ENCODE measurements around the gene DAZAP1.

Gene DAZAP1

DNA sequence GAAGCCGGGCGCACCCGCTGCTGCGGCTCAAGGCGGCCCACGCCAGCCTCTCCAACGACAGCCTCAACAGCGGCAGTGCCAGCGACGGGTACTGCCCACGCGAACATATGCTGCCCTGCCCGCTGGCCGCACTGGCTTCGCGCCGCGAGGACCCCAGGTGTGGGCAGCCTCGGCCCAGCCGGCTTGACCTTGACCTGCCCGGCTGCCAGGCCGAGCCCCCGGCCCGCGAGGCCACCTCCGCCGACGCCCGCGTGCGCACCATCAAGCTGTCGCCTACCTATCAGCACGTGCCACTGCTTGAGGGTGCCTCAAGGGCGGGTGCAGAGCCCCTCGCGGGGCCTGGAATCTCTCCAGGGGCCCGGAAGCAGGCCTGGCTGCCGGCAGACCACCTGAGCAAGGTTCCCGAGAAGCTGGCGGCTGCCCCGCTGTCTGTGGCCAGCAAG is 58.7 kb downstream of the DAZAP1 start:
- TF ChIP-seq POLR2AphosphoS5 (IDR thresholded peaks at IDR 0.05; ENCODE audit: low read depth, low read length) (no peak), TAF1 (IDR thresholded peaks at IDR 0.05; ENCODE audit: borderline replicate concordance, insufficient read depth, low read length) (no peak)
- TF ChIP-seq, protein P1, sequence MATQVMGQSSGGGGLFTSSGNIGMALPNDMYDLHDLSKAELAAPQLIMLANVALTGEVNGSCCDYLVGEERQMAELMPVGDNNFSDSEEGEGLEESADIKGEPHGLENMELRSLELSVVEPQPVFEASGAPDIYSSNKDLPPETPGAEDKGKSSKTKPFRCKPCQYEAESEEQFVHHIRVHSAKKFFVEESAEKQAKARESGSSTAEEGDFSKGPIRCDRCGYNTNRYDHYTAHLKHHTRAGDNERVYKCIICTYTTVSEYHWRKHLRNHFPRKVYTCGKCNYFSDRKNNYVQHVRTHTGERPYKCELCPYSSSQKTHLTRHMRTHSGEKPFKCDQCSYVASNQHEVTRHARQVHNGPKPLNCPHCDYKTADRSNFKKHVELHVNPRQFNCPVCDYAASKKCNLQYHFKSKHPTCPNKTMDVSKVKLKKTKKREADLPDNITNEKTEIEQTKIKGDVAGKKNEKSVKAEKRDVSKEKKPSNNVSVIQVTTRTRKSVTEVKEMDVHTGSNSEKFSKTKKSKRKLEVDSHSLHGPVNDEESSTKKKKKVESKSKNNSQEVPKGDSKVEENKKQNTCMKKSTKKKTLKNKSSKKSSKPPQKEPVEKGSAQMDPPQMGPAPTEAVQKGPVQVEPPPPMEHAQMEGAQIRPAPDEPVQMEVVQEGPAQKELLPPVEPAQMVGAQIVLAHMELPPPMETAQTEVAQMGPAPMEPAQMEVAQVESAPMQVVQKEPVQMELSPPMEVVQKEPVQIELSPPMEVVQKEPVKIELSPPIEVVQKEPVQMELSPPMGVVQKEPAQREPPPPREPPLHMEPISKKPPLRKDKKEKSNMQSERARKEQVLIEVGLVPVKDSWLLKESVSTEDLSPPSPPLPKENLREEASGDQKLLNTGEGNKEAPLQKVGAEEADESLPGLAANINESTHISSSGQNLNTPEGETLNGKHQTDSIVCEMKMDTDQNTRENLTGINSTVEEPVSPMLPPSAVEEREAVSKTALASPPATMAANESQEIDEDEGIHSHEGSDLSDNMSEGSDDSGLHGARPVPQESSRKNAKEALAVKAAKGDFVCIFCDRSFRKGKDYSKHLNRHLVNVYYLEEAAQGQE (IDR thresholded peaks at IDR 0.05; ENCODE audit: insufficient read depth in 1 of 2, low read depth in 2 of 2, low read length in 2 of 2), result no peak

DNA sequence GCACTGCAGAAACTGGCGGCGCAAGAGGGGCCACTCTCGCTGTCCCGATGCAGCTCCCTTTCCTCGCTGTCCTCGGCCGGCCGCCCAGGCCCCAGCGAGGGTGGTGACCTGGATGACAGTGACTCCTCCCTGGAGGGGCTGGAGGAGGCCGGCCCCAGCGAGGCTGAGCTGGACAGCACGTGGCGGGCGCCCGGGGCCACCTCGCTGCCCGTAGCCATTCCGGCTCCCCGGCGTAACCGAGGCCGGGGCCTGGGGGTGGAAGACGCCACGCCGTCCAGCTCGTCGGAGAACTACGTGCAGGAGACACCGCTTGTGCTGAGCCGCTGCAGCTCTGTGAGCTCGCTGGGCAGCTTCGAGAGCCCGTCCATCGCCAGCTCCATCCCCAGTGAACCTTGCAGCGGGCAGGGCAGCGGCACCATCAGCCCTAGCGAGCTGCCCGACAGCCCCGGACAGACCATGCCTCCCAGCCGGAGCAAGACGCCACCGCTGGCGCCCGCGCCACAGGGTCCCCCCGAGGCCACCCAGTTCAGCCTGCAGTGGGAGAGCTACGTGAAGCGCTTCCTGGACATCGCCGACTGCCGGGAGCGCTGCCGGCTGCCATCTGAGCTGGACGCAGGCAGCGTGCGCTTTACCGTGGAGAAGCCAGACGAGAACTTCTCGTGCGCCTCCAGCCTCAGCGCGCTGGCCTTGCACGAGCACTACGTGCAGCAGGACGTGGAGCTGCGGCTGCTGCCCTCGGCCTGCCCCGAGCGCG is 59.3 kb downstream of the DAZAP1 start:
- TF ChIP-seq POLR2AphosphoS5 (IDR thresholded peaks at IDR 0.05; ENCODE audit: low read depth, low read length), result no peak
- no peak for TF ChIP-seq SIN3A (IDR thresholded peaks at IDR 0.05; ENCODE audit: borderline replicate concordance, insufficient read depth, low read length)
- TF ChIP-seq TAF1 (IDR thresholded peaks at IDR 0.05; ENCODE audit: borderline replicate concordance, insufficient read depth, low read length), result no peak
- TF ChIP-seq, protein P1 (IDR thresholded peaks at IDR 0.05; ENCODE audit: insufficient read depth in 1 of 2, low read depth in 2 of 2, low read length in 2 of 2), result no peak
- no peak for TF ChIP-seq FOXP2 (optimal IDR thresholded peaks at IDR 0.05; ENCODE audit: borderline replicate concordance, extremely low read depth, extremely low read length, insufficient read depth)

DNA sequence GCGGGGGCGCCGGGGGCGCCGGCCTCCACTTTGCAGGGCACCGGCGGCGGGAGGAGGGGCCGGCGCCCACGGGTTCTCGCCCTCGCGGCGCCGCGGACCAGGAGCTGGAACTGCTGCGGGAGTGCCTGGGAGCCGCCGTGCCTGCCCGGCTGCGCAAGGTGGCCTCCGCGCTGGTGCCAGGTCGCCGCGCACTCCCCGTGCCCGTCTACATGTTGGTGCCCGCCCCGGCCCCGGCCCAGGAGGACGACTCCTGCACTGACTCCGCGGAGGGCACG is 59.8 kb downstream of the DAZAP1 start:
- TF ChIP-seq, protein P1 (IDR thresholded peaks at IDR 0.05; ENCODE audit: insufficient read depth in 1 of 2, low read depth in 2 of 2, low read length in 2 of 2), result no peak
- TF ChIP-seq SIN3A (IDR thresholded peaks at IDR 0.05; ENCODE audit: borderline replicate concordance, insufficient read depth, low read length), result no peak
- TF ChIP-seq POLR2AphosphoS5 (IDR thresholded peaks at IDR 0.05; ENCODE audit: low read depth, low read length), result no peak
- TF ChIP-seq FOXP2 (optimal IDR thresholded peaks at IDR 0.05; ENCODE audit: borderline replicate concordance, extremely low read depth, extremely low read length, insufficient read depth), result no peak
- TF ChIP-seq TAF1 (IDR thresholded peaks at IDR 0.05; ENCODE audit: borderline replicate concordance, insufficient read depth, low read length), result no peak

DNA sequence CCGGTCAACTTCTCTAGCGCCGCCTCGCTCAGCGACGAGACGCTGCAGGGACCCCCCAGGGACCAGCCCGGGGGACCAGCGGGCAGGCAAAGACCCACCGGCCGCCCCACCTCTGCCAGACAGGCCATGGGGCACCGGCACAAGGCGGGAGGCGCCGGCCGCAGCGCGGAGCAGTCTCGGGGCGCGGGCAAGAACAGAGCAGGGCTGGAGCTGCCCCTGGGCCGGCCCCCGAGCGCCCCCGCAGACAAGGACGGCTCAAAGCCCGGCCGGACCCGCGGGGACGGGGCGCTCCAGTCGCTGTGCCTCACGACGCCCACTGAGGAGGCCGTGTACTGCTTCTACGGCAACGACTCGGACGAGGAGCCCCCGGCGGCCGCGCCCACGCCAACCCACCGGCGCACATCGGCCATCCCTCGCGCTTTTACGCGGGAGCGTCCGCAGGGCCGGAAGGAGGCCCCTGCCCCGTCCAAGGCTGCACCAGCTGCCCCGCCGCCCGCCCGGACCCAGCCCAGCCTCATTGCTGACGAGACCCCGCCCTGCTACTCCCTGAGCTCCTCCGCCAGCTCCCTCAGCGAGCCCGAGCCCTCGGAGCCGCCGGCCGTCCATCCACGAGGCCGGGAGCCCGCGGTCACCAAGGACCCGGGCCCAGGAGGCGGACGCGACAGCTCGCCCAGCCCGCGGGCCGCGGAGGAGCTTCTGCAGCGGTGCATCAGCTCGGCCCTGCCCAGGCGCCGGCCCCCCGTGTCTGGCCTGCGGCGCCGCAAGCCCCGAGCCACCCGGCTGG is 60.3 kb downstream of the DAZAP1 start:
- TF ChIP-seq, protein P1 (IDR thresholded peaks at IDR 0.05; ENCODE audit: insufficient read depth in 1 of 2, low read depth in 2 of 2, low read length in 2 of 2), result no peak
- TF ChIP-seq FOXP2 (optimal IDR thresholded peaks at IDR 0.05; ENCODE audit: borderline replicate concordance, extremely low read depth, extremely low read length, insufficient read depth), result no peak
